MV-4-11 (cell line): ENCODE results near the gene IGF2BP1.
"Not testable (repeated sequence)": the region's sequence is repeated elsewhere in the genome, so short reads cannot be mapped to it uniquely, and the experiment has no call there.

Source experiments
- DNase-seq: peaks from one replicate; lab custom pipeline; 2025; lab: John Stamatoyannopoulos, UW

Gene IGF2BP1

DNA sequence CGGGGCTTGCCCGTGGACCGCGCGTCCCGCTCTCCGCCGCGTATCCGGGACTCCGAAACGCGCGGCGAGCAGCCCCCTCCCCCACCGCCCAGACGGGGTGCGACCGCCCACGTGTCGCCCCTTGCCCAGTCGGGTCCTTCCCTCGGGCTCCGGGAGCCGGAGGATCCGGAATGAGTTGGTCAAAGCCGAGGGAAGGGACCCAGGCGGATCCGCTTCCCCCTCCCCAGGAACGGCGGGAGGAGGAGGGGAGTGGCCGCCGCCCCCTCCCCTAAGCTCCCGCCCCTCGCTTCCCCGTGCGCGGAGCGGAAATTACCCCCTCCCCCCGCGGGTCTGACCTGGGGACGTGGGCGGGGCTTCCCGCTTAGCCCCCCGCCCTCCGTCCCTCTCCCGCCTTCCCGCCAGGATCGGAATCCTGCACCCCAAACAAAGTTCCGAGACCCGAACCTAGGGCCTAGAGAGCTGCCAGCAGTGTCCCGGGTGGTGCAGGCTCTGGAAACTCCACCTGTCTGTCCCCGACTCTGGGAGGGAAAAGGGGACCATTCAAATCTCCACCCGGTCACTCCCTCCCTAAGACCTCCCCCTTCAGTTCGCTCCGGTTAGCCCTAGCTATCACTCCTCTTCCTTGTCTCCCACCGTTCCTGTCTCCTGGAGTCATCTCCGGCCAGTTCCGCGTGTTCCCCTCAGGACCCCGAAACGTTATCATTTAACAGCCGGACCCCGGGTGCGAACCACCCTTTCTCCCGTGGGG lies 1.0 kb upstream of the IGF2BP1 start:
- DNase-seq = no peak

- DNase-seq = no peak
These were observed 473 bp upstream of the IGF2BP1 start for GRCh38 chr17:48996722-48997102.

DNA sequence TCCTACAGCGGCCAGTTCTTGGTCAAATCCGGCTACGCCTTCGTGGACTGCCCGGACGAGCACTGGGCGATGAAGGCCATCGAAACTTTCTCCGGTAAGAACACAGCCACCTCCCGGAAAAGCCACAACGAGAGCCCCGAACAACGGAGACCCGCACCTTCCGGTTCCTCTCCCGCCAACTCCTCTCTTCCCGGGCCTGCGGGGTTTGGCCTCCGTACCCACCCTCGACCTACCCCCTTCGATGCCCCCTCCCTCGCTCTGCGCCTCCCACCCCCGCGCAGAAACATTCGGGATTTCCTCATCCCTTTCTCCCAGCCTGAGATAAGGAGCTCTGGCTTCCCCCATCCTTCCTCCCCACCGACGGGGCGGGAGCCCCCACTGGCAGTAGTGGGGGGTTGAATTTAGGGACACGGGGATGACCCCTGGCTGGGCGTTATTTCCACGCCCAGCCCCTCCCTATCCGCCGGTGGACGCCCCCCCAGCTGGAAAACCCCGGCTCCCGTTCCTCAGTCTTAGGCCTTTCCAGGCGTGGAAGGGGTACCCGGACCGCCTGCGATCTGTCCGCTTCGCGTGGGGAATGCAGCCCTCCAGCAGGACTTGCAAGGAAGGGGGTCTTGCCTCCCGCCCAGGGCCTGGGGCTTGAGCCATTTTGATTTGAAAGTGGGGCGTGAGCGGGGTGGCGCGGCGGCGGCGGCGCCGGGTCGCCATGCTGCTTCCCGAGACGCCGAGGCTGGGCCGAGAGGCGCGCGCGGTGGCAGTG lies 822 bp downstream of the IGF2BP1 start:
- DNase-seq = no peak

- peak; percentile 57 for DNase-seq
These were observed 1.6 kb downstream of the IGF2BP1 start for GRCh38 chr17:48998587-48999440.

DNA sequence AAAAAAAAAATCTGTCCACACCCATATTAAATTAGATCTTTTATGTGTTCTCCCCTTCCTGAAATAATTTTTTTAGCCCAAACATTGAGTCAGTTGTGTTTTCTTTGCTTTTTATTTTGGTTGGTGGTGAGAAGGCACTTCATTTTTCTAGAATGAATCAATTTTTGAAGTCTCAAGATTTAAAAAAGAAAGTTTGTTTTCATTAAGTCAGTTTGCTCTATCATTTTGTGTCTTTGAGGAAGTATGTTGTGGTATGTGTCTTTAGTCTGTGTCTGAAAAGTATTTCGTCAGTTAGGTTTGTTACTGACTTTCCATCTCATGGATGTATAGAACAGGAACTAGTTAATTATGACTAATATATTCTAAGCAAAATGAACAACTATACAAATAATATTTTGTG lies 3.8 kb downstream of the IGF2BP1 start:
- DNase-seq = peak; percentile 84

DNA sequence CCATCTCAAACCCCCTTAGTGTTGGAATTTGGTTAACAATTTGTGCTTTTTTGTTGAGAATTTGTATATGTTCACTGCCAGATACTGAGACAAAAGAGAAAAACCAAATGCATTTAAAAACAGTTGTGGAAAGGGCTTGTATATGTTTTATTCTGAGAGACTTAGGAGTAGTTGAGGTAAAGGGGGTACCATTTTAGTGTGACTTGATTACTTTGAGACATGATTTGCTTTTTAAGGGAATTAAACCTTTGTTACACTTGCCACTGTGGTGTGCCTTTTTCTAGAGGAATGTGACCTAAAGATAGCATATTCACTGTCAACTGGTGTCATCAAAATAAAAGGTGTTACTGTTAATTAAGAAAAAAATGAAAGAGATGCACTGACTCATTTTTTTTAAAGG lies 4.5 kb downstream of the IGF2BP1 start:
- DNase-seq = no peak

- no peak for DNase-seq
These were observed 5.1 kb downstream of the IGF2BP1 start for GRCh38 chr17:49002331-49002730.

- no peak for DNase-seq
These were observed 5.6 kb downstream of the IGF2BP1 start for GRCh38 chr17:49002766-49003165.

GRCh38 chr17:49003557-49004511 lies 6.6 kb downstream of the IGF2BP1 start:
- peak; percentile 22 for DNase-seq

DNA sequence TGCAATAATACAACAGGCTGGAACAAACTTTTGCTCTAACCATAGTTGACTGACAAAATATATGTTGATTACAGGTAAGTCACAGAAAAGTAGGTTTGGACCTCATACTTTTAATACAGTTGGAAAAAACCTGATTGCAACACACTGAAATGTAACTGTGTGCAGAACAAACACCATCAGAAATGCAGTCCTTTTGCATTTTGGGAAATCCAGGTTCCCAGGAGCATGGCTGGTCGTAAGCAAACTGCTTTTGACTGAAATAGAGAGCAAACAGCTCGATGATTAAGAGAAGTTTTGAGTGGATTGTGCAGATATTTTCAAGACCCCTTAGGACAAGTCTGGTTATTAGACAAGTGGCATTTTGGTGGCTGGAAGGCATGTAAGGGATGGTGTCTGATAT lies 8.0 kb downstream of the IGF2BP1 start:
- DNase-seq = no peak

DNA sequence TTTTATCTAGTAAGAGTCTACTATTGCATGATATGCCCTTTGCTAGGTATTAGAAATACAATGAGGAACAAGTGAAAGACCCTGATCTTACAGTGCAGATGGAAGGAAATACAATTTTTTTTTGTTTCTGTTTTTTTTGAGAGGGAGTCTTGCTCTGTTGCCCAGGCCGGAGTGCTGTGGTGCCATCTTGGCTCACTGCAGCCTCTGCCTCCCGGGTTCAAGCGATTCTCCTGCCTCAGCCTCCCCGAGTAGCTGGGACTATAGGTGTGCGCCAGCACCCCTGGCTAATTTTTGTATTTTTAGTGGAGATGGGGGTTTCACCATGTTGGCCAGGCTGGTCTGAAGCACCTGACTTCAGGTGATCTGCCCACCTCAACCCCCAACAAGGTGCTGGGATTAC lies 11.7 kb downstream of the IGF2BP1 start:
- DNase-seq = not testable (repeated sequence)

DNA sequence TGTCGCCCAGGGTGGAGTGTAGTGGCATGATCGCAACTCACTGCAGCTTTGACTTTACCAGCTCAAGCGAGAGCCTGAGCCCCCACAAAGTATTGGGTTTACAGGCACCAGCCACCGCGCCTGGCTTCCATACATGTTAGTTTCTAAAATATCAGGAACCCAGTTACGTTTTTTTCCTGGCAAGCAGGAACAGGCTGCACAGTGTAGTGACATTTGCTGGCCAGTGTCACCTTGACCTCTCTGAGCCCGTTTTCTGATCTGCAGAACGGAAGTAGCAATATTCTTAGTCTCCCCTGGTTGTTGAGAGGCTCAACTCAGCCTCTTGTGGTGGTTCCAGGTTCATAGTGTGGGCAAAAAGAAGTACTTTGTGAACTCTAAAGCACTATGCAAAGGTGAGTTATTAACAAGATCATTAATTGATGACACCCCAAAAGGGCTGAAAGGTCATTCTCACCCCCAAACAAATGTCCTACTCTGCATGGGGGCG lies 15.6 kb downstream of the IGF2BP1 start:
- DNase-seq = no peak

- DNase-seq = no peak
These were observed 16.4 kb downstream of the IGF2BP1 start for GRCh38 chr17:49013311-49014213.

GRCh38 chr17:49015179-49015923 lies 18.2 kb downstream of the IGF2BP1 start:
- DNase-seq = no peak

DNA sequence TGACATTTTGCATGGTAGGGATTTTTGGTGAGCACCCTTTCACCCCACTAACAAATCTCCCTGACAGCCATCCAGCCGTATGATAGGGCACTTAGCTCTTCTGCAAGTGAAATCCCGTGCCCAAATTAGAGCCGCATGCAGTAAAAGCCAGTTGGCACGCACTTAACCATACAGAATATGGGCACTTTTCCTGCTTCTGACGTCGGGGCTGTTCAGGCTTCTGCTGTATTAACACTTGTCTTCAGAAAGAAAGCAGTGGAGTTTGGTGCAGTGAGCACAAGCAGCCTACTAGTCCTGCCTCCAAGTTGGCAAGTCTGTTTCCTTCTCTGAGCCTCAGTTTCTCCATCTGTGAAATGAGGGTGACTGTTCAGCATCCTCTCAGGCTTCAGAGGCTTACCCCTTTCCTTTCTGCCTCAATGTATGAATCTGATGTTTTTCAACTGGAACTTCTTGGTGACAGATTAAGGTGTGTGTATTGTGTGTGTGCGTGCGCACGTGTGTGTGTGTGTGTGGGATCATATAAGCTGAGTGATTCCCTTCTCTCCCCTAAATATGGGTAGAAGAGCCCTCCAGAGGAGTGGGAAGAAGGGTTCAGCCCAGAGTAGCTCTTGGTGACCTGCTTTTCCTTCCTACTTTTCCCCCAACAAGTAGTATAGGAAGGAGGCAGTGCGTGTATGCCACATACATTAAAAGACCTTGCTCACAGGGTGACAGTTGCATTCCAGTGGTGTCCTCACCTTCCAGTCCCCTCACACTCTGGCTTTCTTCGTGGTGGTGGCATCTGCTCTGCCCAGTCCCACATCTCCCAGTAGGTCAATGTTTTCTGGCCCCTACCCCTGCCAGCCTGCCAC lies 19.0 kb downstream of the IGF2BP1 start:
- no peak for DNase-seq

GRCh38 chr17:49016775-49017463 lies 19.7 kb downstream of the IGF2BP1 start:
- DNase-seq = no peak

DNA sequence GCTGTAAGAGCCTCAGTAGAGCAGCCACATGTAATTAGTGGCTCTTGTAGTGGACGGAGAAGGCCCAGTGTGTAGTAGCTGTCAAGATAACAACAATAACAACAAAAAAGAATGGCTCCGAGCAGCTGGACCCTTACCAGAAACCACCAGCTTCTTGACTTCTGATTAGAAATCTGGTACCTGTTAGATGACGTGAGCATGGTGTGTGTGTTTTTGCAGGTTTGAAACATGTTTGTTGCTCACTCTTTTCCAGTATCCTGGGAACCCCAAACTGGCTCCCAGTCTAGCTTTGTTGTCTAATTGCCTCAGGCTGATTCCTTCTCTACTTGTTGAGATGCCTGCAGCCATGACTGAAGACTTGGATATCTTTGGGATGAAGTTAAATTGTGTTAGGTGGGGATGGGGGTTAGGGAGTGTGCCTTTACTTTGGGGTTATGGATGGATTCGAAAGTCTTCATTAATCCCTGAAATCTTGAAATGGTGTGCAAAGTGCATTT lies 21.0 kb downstream of the IGF2BP1 start:
- DNase-seq = no peak

GRCh38 chr17:49018748-49019147 lies 21.6 kb downstream of the IGF2BP1 start:
- no peak for DNase-seq
